H9 (cell line): ENCODE measurements around the gene MGA. TPM values are rescaled to one million over a fixed set of nuclear protein-coding genes. Genes with fewer than 3 reads are reported as not detected.
"Not testable (repeated sequence)": the region's sequence is repeated elsewhere in the genome, so short reads cannot be mapped to it uniquely, and the experiment has no call there.

Source experiments
- DNase-seq: peaks from one replicate; pipeline ENCODE4 v3.0.0-alpha.2; 2017
- H2AFZ ChIP-seq: one replicate; pipeline ENCODE4 v1.6.1; 2013; ENCODE audit warnings: mild to moderate bottlenecking, low read length, control low read depth, moderate library complexity
- H2AK5ac ChIP-seq: 2 replicates; pipeline ENCODE4 v1.6.1; 2013; ENCODE audit warnings: low read length, control low read depth, mixed read lengths; ENCODE audit not compliant: insufficient read length
- H2BK120ac ChIP-seq: one replicate; pipeline ENCODE4 v1.6.1; 2013; ENCODE audit warnings: low read depth, mild to moderate bottlenecking, low read length, control low read depth, inconsistent platforms; ENCODE audit not compliant: poor library complexity, severe bottlenecking
- H2BK12ac ChIP-seq: 2 replicates; pipeline ENCODE4 v1.6.1; 2013; ENCODE audit warnings: low read length, control low read depth, mixed read lengths, low read depth; ENCODE audit not compliant: insufficient read length
- H2BK15ac ChIP-seq: 2 replicates; pipeline ENCODE4 v1.6.1; 2013; ENCODE audit warnings: low read depth, low read length, control low read depth
- H2BK20ac ChIP-seq: one replicate; pipeline ENCODE4 v1.6.1; 2013; ENCODE audit warnings: low read depth, mild to moderate bottlenecking, low read length, control low read depth, inconsistent platforms; ENCODE audit not compliant: poor library complexity, severe bottlenecking
- H2BK5ac ChIP-seq: 2 replicates; pipeline ENCODE4 v1.6.1; 2013; ENCODE audit warnings: low read length, control low read depth, mixed read lengths; ENCODE audit not compliant: insufficient read length
- H3K14ac ChIP-seq: 2 replicates; pipeline ENCODE4 v1.6.1; 2013; ENCODE audit warnings: low read length, control low read depth; ENCODE audit not compliant: insufficient read depth
- H3K18ac ChIP-seq: 2 replicates; pipeline ENCODE4 v1.6.1; 2013; ENCODE audit warnings: low read depth, mild to moderate bottlenecking, mixed read lengths, low read length, control low read depth; ENCODE audit not compliant: insufficient read length
- H3K23ac ChIP-seq: 2 replicates; pipeline ENCODE4 v1.6.1; 2013; ENCODE audit warnings: low read length, control low read depth, mixed read lengths, low read depth; ENCODE audit not compliant: insufficient read length
- H3K23me2 ChIP-seq: 2 replicates; pipeline ENCODE4 v1.6.1; 2013; ENCODE audit warnings: low read depth, mild to moderate bottlenecking, mixed read lengths, low read length, control low read depth; ENCODE audit not compliant: insufficient read length, poor library complexity, severe bottlenecking
- H3K27ac ChIP-seq: 2 replicates; pipeline ENCODE4 v1.5.1; 2013; ENCODE audit warnings: low read length, control low read depth, mixed read lengths, low read depth; ENCODE audit not compliant: insufficient read length
- H3K27me3 ChIP-seq: 2 replicates; pipeline ENCODE4 v1.6.1; 2013; ENCODE audit warnings: low read length, control low read depth, inconsistent platforms; ENCODE audit not compliant: insufficient read depth
- H3K4ac ChIP-seq: 2 replicates; pipeline ENCODE4 v1.6.1; 2013; ENCODE audit warnings: low read depth, mild to moderate bottlenecking, control low read depth, inconsistent platforms, low read length, moderate library complexity
- H3K4me1 ChIP-seq: 2 replicates; pipeline ENCODE4 v1.6.1; 2013; ENCODE audit warnings: low read length, control low read depth, inconsistent platforms; ENCODE audit not compliant: insufficient read depth
- H3K4me2 ChIP-seq: 2 replicates; pipeline ENCODE4 v1.6.1; 2013; ENCODE audit warnings: low read length, control low read depth, mixed read lengths; ENCODE audit not compliant: insufficient read length, insufficient read depth
- H3K56ac ChIP-seq: 2 replicates; pipeline ENCODE4 v1.6.1; 2013; ENCODE audit warnings: low read depth, mild to moderate bottlenecking, mixed read lengths, low read length, control low read depth; ENCODE audit not compliant: insufficient read length
- H3K79me1 ChIP-seq: 2 replicates; pipeline ENCODE4 v1.6.1; 2013; ENCODE audit warnings: low read depth, mild to moderate bottlenecking, moderate library complexity, low read length, control low read depth, inconsistent platforms; ENCODE audit not compliant: insufficient read depth, poor library complexity, severe bottlenecking
- H3K79me2 ChIP-seq: 2 replicates; pipeline ENCODE4 v1.6.1; 2013; ENCODE audit warnings: low read length, control low read depth, inconsistent platforms; ENCODE audit not compliant: insufficient read depth
- H3K9ac ChIP-seq: 2 replicates; pipeline ENCODE4 v1.6.1; 2013; ENCODE audit warnings: low read length, control low read depth, mixed read lengths; ENCODE audit not compliant: insufficient read length; ENCODE audit errors: extremely low read depth
- H3K9me3 ChIP-seq: one replicate; pipeline ENCODE4 v1.6.1; 2013; ENCODE audit warnings: low read depth, low read length, inconsistent platforms; ENCODE audit not compliant: control insufficient read depth
- H3T11ph ChIP-seq: one replicate; pipeline ENCODE4 v1.6.1; 2013; ENCODE audit warnings: mild to moderate bottlenecking, low read length, control low read depth, inconsistent platforms
- H4K20me1 ChIP-seq: one replicate; pipeline ENCODE4 v1.6.1; 2013; ENCODE audit not compliant: control insufficient read depth, insufficient read length, insufficient read depth
- H4K5ac ChIP-seq: 2 replicates; pipeline ENCODE4 v1.6.1; 2013; ENCODE audit warnings: low read depth, mild to moderate bottlenecking, mixed read lengths, low read length, control low read depth; ENCODE audit not compliant: insufficient read length
- H4K8ac ChIP-seq: replicated peaks from 2 replicates; pipeline ENCODE4 v1.6.1; 2013; ENCODE audit warnings: low read length, control low read depth, mixed read lengths, low read depth; ENCODE audit not compliant: insufficient read length
- H4K91ac ChIP-seq: 2 replicates; pipeline ENCODE4 v1.6.1; 2013; ENCODE audit warnings: low read depth, mild to moderate bottlenecking, moderate library complexity, mixed read lengths, low read length, control low read depth; ENCODE audit not compliant: insufficient read length
- H3K27ac Mint-ChIP-seq, 3 experiments: 2 replicates in 2 of 3; 3 replicates in 1 of 3; pipeline ENCODE4 v1.8.0; 2020 to 2021; ENCODE audit warnings: mixed read lengths in 3 of 3, mild to moderate bottlenecking in 1 of 3, moderate library complexity in 1 of 3
- H3K27me3 Mint-ChIP-seq: 2 replicates; pipeline ENCODE4 v1.8.0; 2021; ENCODE audit warnings: low read depth, mild to moderate bottlenecking, moderate library complexity, mixed read lengths
- H3K36me3 Mint-ChIP-seq, 3 experiments: 2 replicates in 2 of 3; 3 replicates in 1 of 3; pipeline ENCODE4 v1.8.0; 2020 to 2021; ENCODE audit warnings: low read depth in 3 of 3, mixed read lengths in 3 of 3; ENCODE audit not compliant: insufficient read depth in 1 of 3
- H3K4me1 Mint-ChIP-seq, 2 experiments: 2 replicates each; pipeline ENCODE4 v1.8.0; 2020; ENCODE audit warnings: mixed read lengths in 2 of 2
- H3K4me3 Mint-ChIP-seq, 2 experiments: 2 replicates in 1 of 2; 3 replicates in 1 of 2; pipeline ENCODE4 v1.8.0; 2020 to 2021; ENCODE audit warnings: mild to moderate bottlenecking in 2 of 2, mixed read lengths in 2 of 2, moderate library complexity in 1 of 2
- H3K9me3 Mint-ChIP-seq, 2 experiments: 2 replicates in 1 of 2; 3 replicates in 1 of 2; pipeline ENCODE4 v1.8.0; 2020; ENCODE audit warnings: mild to moderate bottlenecking in 2 of 2, mixed read lengths in 2 of 2, moderate library complexity in 1 of 2
- WGBS: extraction: QIAGEN DNeasy Blood & Tissue Kit; methylation state at CpG from one replicate; pipeline ENCODE4 v1.1.7; 2013; ENCODE audit warnings: missing lambda C conversion rate, low lambda C conversion rate, mixed read lengths; ENCODE audit not compliant: insufficient read length; ENCODE audit errors: extremely low coverage; 5-methylcytosine and 5-hydroxymethylcytosine counted together
- total RNA-seq: library from RNA; stranded (reverse); gene quantifications from 2 replicates; pipeline ENCODE4 v1.2.1, GENCODE V29; 2021
- TF ChIP-seq, protein P1 (sequence below): fragments of 200-600 bp; sonication (generic); conservative IDR thresholded peaks from 3 replicates; pipeline ENCODE4 v1.8.0; 2021; ENCODE audit warnings: antibody characterized with exemption, mild to moderate bottlenecking

Gene MGA
- total RNA-seq, 1 experiment from 2014 or later = 62.7 TPM

DNA sequence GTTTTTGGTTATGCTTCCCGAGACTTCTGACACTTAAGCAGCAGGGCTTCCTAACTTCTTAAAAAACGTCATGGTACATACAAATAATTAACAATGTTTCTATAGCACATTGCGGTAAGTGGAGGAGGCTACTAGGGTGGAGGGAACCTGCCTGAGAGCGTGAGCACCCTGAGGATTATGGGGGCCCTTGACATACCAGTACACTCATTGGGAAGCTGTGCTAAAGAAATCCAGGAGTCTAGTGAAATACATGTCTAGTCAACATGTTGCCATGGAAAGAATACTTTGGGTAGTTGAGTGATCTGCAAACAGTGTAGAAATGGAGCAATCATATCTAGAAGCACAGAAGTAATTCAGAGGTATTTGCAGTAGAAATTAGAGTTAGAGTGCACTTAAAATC, 74.8 kb downstream of the MGA start:
- no peak overlapping the region for H2BK20ac ChIP-seq
- H3K27me3 ChIP-seq = no peaks in the 10 kb centered on the region
- no peaks in the 10 kb centered on the region for H3K79me1 ChIP-seq
- H4K8ac ChIP-seq = no peak overlapping the region
- no peak overlapping the region for H2BK120ac ChIP-seq
- no peaks in the 10 kb centered on the region for H3K23me2 ChIP-seq
- Mint-ChIP-seq H3K4me3 (no peak overlapping the region), H3K9me3 (no peaks in the 10 kb centered on the region), H3K27me3 (no peaks in the 10 kb centered on the region), H3K4me1 (no peaks in the 10 kb centered on the region), H3K36me3 (peaks cover 5 to 69% (median 33%) of the 10 kb centered on the region in 3 experiments; a peak in 6 of 7 replicates), H3K27ac (no peak overlapping the region)
- H3K18ac ChIP-seq = no peak overlapping the region
- no peak overlapping the region for H2AK5ac ChIP-seq
- TF ChIP-seq, protein P1, sequence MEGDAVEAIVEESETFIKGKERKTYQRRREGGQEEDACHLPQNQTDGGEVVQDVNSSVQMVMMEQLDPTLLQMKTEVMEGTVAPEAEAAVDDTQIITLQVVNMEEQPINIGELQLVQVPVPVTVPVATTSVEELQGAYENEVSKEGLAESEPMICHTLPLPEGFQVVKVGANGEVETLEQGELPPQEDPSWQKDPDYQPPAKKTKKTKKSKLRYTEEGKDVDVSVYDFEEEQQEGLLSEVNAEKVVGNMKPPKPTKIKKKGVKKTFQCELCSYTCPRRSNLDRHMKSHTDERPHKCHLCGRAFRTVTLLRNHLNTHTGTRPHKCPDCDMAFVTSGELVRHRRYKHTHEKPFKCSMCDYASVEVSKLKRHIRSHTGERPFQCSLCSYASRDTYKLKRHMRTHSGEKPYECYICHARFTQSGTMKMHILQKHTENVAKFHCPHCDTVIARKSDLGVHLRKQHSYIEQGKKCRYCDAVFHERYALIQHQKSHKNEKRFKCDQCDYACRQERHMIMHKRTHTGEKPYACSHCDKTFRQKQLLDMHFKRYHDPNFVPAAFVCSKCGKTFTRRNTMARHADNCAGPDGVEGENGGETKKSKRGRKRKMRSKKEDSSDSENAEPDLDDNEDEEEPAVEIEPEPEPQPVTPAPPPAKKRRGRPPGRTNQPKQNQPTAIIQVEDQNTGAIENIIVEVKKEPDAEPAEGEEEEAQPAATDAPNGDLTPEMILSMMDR = no peak
- H3K27ac ChIP-seq = no peak overlapping the region
- no peak overlapping the region for H2BK5ac ChIP-seq
- no peak overlapping the region for H3K9ac ChIP-seq
- H3K4me2 ChIP-seq = no peak overlapping the region
- no peak overlapping the region for H2BK12ac ChIP-seq
- no peak overlapping the region for H4K5ac ChIP-seq
- H3K14ac ChIP-seq = no peak overlapping the region
- H3K9me3 ChIP-seq = no peaks in the 10 kb centered on the region
- no peak overlapping the region for H2AFZ ChIP-seq
- H2BK15ac ChIP-seq = no peak overlapping the region
- no peak overlapping the region for H3K56ac ChIP-seq
- no peak for DNase-seq
- no CpG with 5 or more reads among the region's 4 CpGs for WGBS
- H3K4ac ChIP-seq = no peak overlapping the region
- no peaks in the 10 kb centered on the region for H3K4me1 ChIP-seq
- H3K23ac ChIP-seq = no peak overlapping the region
- no peak overlapping the region for H4K91ac ChIP-seq
- H3T11ph ChIP-seq = no peak overlapping the region
- no peaks in the 10 kb centered on the region for H4K20me1 ChIP-seq
- 0 out of 2 replicates have a peak, but pooled peaks cover 2% of the 10 kb centered on the region for H3K79me2 ChIP-seq

DNA sequence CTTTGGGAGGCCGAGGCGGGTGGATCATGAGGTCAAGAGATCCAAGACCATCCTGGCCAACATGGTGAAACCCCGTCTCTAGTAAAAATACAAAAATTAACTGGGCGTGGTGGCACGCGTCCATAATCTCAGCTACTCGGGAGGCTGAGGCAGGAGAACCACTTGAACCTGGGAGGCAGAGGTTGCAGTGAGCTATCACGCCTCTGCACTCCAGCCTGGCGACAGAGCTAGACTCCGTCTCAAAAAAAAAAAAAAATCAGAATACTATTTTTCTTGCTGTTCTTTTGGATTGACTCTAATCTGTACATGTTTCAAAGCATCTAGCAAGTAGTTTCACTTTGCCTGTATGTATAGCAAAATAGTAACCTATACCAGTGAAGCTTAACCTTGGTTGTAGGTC, 75.3 kb downstream of the MGA start:
- not testable (repeated sequence) for H2BK120ac ChIP-seq, H3K23ac ChIP-seq, H3K27ac ChIP-seq, H2AK5ac ChIP-seq, H3K23me2 ChIP-seq, H3K4me1 Mint-ChIP-seq, H3K79me2 ChIP-seq, H4K5ac ChIP-seq, H3K9me3 Mint-ChIP-seq, H3K9me3 ChIP-seq, DNase-seq, H3K4me2 ChIP-seq, H3K4me1 ChIP-seq, H3K27me3 ChIP-seq, H4K8ac ChIP-seq, H3K56ac ChIP-seq, H3K79me1 ChIP-seq, H3T11ph ChIP-seq, H3K9ac ChIP-seq, H2AFZ ChIP-seq, H2BK12ac ChIP-seq, H2BK5ac ChIP-seq, H4K20me1 ChIP-seq, H4K91ac ChIP-seq, H3K18ac ChIP-seq, H3K4me3 Mint-ChIP-seq, H3K27ac Mint-ChIP-seq, H2BK20ac ChIP-seq, H2BK15ac ChIP-seq, H3K4ac ChIP-seq, H3K14ac ChIP-seq, H3K27me3 Mint-ChIP-seq
- peaks cover 5 to 68% (median 35%) of the 10 kb centered on the region in 3 experiments; a peak in 6 of 7 replicates for H3K36me3 Mint-ChIP-seq
- WGBS = no CpG with 5 or more reads among the region's 10 CpGs
